ENCODE results near the gene UTY. TPM values are rescaled to one million over a fixed set of nuclear protein-coding genes. Genes with fewer than 3 reads are reported as not detected.
"Not testable (repeated sequence)": the region's sequence is repeated elsewhere in the genome, so short reads cannot be mapped to it uniquely, and the experiment has no call there.

Gene UTY
- total and polyA plus RNA-seq, 8 donors: 0.20 to 27.5 (median 22.9) TPM; not detected in 1

- no peaks in the 10 kb centered on the region for H3K27me3 ChIP-seq
- no peaks in the 10 kb centered on the region for H3K9me3 ChIP-seq
- TF ChIP-seq CTCF (IDR thresholded peaks at IDR 0.05): no peak
- DNase-seq: no peak
- no peak for ATAC-seq
- intact Hi-C loops (cut with DNase I): no loop called here
- peaks cover 0 to 59% of the 10 kb centered on the region in 2 donors for H3K36me3 ChIP-seq
- H3K4me1 ChIP-seq: no peaks in the 10 kb centered on the region
- H3K27ac ChIP-seq: no peak overlapping the region
- no peak overlapping the region for H3K4me3 ChIP-seq
Observed at GRCh38 chrY:13296176-13296890, 183.5 kb downstream of the UTY start.

- H3K9me3 ChIP-seq: peaks cover 0 to under 1% of the 10 kb centered on the region in 2 donors
- no peak for DNase-seq
- intact Hi-C loops (cut with DNase I): no loop called here
- peaks cover 0 to 63% of the 10 kb centered on the region in 2 donors for H3K36me3 ChIP-seq
- H3K4me1 ChIP-seq: no peaks in the 10 kb centered on the region
- H3K27me3 ChIP-seq: no peaks in the 10 kb centered on the region
- TF ChIP-seq CTCF (IDR thresholded peaks at IDR 0.05): no peak
- no peak overlapping the region for H3K4me3 ChIP-seq
- no peak overlapping the region for H3K27ac ChIP-seq
- no peak for ATAC-seq
Observed at GRCh38 chrY:13295026-13295425, 184.8 kb downstream of the UTY start.

- Histone ChIP-seq H3K9me3 (peaks cover 0 to 14% of the 10 kb centered on the region in 2 donors), H3K27ac (no peak overlapping the region), H3K4me1 (no peaks in the 10 kb centered on the region), H3K4me3 (no peak overlapping the region), H3K36me3 (peaks cover 0 to 75% of the 10 kb centered on the region in 2 donors), H3K27me3 (no peaks in the 10 kb centered on the region)
- DNase-seq (no peak), ATAC-seq (no peak)
- intact Hi-C loops (cut with DNase I): no loop called here
- no peak for TF ChIP-seq CTCF (IDR thresholded peaks at IDR 0.05)
Observed at GRCh38 chrY:13291199-13291598, 188.6 kb downstream of the UTY start.

- intact Hi-C loops (cut with DNase I); H3K4me1 ChIP-seq; ATAC-seq; H3K4me3 ChIP-seq; H3K27me3 ChIP-seq; H3K9me3 ChIP-seq: not testable (repeated sequence)
- Histone ChIP-seq H3K36me3 (peaks cover 0 to 38% of the 10 kb centered on the region in 2 donors), H3K27ac (peak overlapping the region in 1 of 2 donors; percentile 18)
- DNase-seq: peak in 2 of 4 donors; percentile 31 to 67
Observed at GRCh38 chrY:13282151-13283054, 197.4 kb downstream of the UTY start.

GRCh38 chrY:13279561-13279960 lies 200.3 kb downstream of the UTY start:
- no peak for TF ChIP-seq CTCF (IDR thresholded peaks at IDR 0.05)

More at GRCh38 chrY:13279561-13279960, 200.3 kb downstream of the UTY start:
- H3K4me1 ChIP-seq: no peaks in the 10 kb centered on the region
- no peak for ATAC-seq
- no peak for DNase-seq
- H3K27ac ChIP-seq: no peak overlapping the region
- no peak overlapping the region for H3K4me3 ChIP-seq
- intact Hi-C loops (cut with DNase I): no loop called here
- H3K9me3 ChIP-seq: no peaks in the 10 kb centered on the region
- H3K36me3 ChIP-seq: peaks cover 0 to 21% of the 10 kb centered on the region in 2 donors
- no peaks in the 10 kb centered on the region for H3K27me3 ChIP-seq

Measured in left lung (tissue), 10 donors.